Stimulated activated memory B cell treated with anti-CD40 and anti-IgM and Interleukin-4, amounts not matched to agents 10 μg/mL and 1 μg/mL and 100 μg/mL, for 72 hours (primary cell): Measurements from ENCODE around the gene HOXA11.

Experiments used
- ATAC-seq: fragments of 150-1000 bp; cut with Tn5 transposase; 2 replicates; pipeline ENCODE4 v1.10.0; 2021
- H3K27ac Mint-ChIP-seq: one replicate; pipeline ENCODE4 v1.8.0; 2022; ENCODE audit warnings: mild to moderate bottlenecking, mixed read lengths
- H3K27me3 Mint-ChIP-seq: one replicate; pipeline ENCODE4 v1.8.0; 2022; ENCODE audit warnings: mixed read lengths
- H3K36me3 Mint-ChIP-seq: one replicate; pipeline ENCODE4 v1.8.0; 2022; ENCODE audit warnings: mixed read lengths
- H3K4me1 Mint-ChIP-seq: one replicate; pipeline ENCODE4 v1.8.0; 2022; ENCODE audit warnings: mixed read lengths
- H3K4me3 Mint-ChIP-seq: one replicate; pipeline ENCODE4 v1.8.0; 2022; ENCODE audit warnings: mild to moderate bottlenecking, moderate library complexity, mixed read lengths
- H3K9me3 Mint-ChIP-seq: one replicate; pipeline ENCODE4 v1.8.0; 2022; ENCODE audit warnings: mixed read lengths

HOXA11 gene

GRCh38 chr7:27147199-27148030 is 37.6 kb downstream of the HOXA11 start, which contains the start of gene HOXA6:
Gene HOXA6, minus strand, starts transcription at chr7:27147774. Its CDS starts 25 bp downstream, at chr7:27147749.
- no peaks in the 10 kb centered on the region for H3K36me3 Mint-ChIP-seq
- H3K27ac Mint-ChIP-seq: no peak within 1 kb of the TSS
- no peaks in the 10 kb centered on the region for H3K9me3 Mint-ChIP-seq
- peaks cover 86% of the 10 kb centered on the region for H3K27me3 Mint-ChIP-seq
- ATAC-seq: no peak
- H3K4me1 Mint-ChIP-seq: peaks cover 38% of the 10 kb centered on the region
- H3K4me3 Mint-ChIP-seq: peak within 1 kb of the TSS; percentile 60

DNA sequence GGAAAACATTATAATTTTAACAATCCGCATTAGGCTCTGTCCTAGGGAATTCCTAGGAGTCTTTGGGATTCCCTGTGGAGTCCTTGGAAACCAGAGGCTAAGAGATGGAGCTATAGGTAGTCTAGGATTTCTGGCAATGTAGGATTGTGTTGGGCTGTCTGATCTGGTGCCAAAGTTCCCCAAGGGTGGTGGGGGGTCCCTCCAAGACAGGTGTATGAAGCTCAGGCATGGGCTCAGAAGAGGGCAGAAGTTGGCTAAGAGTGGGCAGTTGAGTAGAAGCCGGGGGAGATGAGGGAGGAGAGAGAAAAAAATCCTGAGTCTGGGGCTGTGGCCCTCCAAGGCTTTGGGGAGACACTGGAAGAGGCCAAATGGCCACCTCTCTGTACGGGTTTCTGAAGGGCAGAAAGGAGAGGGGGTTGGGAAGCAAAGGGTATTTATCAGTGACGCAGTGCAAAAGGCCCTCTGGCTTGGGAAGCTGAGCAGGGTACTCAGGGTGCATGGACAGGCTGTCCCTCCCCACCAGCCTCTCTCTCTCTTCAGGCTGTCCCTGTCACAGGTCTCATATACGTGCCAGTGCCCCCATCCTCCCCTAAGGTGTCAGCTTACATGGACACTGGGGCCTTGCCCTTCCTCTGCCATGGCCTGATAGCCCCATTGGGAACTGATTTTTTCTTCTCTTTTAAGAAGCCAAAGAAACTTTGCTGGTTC is 38.4 kb downstream of the HOXA11 start:
- H3K27ac Mint-ChIP-seq: no peak overlapping the region
- H3K36me3 Mint-ChIP-seq: no peaks in the 10 kb centered on the region
- H3K9me3 Mint-ChIP-seq: no peaks in the 10 kb centered on the region
- ATAC-seq: no peak
- H3K4me1 Mint-ChIP-seq: peaks cover 32% of the 10 kb centered on the region
- peaks cover 86% of the 10 kb centered on the region for H3K27me3 Mint-ChIP-seq
- no peak overlapping the region for H3K4me3 Mint-ChIP-seq

- Mint-ChIP-seq H3K9me3 (no peaks in the 10 kb centered on the region), H3K4me3 (no peak overlapping the region), H3K36me3 (no peaks in the 10 kb centered on the region), H3K27ac (no peak overlapping the region), H3K4me1 (peaks cover 25% of the 10 kb centered on the region), H3K27me3 (peaks cover 82% of the 10 kb centered on the region)
- ATAC-seq: no peak
Observed at GRCh38 chr7:27145914-27146412, 39.1 kb downstream of the HOXA11 start.

DNA sequence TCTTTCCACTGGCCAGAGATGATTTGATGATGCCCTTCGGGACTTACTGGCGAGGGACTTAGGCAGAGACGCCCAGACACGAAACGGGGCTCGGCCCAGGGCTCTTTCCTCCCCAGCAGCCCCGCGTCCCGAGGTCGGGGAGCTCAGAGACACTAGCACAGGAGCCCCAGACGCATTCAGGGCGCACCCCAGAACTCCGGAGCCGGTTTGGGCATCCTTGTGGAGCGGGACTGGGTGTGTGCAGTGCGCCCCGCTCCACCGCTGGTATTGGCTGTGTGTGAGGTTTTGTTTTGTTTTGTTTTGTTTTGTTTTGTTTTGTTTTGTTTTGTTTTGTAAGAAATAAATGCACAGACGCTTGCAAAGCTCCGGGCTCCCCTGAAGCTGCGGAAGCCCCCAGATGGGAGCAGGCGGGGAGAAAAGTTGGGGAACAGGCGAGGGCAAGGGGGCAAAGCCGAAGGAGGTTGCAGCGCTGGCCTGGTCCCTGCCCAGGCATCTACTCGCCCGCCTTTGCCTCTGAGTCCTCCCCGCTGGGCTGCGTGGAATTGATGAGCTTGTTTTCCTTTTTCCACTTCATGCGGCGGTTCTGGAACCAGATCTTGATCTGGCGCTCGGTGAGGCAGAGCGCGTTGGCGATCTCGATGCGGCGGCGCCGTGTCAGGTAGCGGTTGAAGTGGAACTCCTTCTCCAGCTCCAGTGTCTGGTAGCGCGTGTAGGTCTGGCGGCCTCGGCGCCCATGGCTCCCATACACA is 39.7 kb downstream of the HOXA11 start:
- peaks cover 77% of the 10 kb centered on the region for H3K27me3 Mint-ChIP-seq
- ATAC-seq: no peak
- H3K4me3 Mint-ChIP-seq: no peak overlapping the region
- H3K9me3 Mint-ChIP-seq: no peaks in the 10 kb centered on the region
- H3K27ac Mint-ChIP-seq: no peak overlapping the region
- H3K4me1 Mint-ChIP-seq: peaks cover 18% of the 10 kb centered on the region
- no peaks in the 10 kb centered on the region for H3K36me3 Mint-ChIP-seq

DNA sequence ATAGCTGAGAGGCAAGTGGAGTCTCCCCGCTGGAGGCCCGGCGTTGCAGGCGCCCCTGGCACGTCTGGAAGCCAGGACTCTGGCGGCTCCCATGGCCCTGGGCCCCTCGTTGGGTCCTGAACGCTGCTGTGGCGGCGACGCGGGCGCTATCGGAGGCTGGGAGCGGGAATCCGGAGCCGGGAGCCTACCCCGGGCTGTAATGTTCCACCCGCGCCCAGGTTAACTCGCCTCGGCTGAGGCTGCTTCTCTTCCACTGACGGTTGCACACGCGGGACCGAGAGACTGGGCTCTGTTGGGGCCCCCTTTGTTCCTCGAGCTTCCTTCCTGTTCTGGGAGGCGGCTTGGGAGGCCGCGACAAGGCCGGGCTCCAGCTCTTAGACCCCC is 40.3 kb downstream of the HOXA11 start:
- no peak overlapping the region for H3K27ac Mint-ChIP-seq
- no peak overlapping the region for H3K4me3 Mint-ChIP-seq
- H3K4me1 Mint-ChIP-seq: peaks cover 16% of the 10 kb centered on the region
- no peaks in the 10 kb centered on the region for H3K36me3 Mint-ChIP-seq
- H3K27me3 Mint-ChIP-seq: peaks cover 77% of the 10 kb centered on the region
- no peaks in the 10 kb centered on the region for H3K9me3 Mint-ChIP-seq
- no peak for ATAC-seq

GRCh38 chr7:27143950-27144780 is 40.9 kb downstream of the HOXA11 start:
- H3K4me3 Mint-ChIP-seq: no peak overlapping the region
- H3K27me3 Mint-ChIP-seq: peaks cover 76% of the 10 kb centered on the region
- H3K9me3 Mint-ChIP-seq: no peaks in the 10 kb centered on the region
- H3K36me3 Mint-ChIP-seq: no peaks in the 10 kb centered on the region
- ATAC-seq: no peak
- H3K27ac Mint-ChIP-seq: no peak overlapping the region
- peaks cover 16% of the 10 kb centered on the region for H3K4me1 Mint-ChIP-seq

DNA sequence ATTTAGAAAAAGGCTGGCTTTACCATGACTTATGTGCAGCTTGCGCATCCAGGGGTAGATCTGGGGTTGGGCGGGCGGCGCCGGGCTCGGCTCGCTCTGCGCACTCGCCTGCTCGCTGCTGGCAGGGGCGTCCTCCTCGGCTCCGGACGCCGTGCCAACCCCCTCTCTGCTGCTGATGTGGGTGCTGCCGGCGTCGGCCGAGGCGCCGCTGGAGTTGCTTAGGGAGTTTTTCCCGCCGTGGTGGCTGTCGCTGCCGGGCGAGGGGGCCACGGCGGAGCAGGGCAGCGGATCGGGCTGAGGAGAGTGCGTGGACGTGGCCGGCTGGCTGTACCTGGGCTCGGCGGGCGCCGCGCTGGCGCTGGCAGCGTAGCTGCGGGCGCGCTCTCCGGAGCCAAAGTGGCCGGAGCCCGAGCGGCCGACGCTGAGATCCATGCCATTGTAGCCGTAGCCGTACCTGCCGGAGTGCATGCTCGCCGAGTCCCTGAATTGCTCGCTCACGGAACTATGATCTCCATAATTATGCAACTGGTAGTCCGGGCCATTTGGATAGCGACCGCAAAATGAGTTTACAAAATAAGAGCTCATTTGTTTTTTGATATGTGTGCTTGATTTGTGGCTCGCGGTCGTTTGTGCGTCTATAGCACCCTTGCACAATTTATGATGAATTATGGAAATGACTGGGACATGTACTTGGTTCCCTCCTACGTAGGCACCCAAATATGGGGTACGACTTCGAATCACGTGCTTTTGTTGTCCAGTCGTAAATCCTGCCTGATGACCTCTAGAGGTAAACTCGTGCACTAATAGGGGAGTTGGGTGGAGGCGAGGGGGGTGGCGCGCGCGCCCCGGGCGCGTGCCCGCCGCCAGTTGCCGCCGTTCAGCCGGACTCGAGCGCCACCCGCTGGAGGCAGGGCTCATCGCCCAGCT is 41.7 kb downstream of the HOXA11 start, which contains the start of gene HOXA5:
TSS of gene HOXA5 (minus strand) at position 659 of the 927 bp plus-strand sequence. CDS start at position 585, 74 bp downstream.
- H3K9me3 Mint-ChIP-seq: no peaks in the 10 kb centered on the region
- peak within 1 kb of the TSS; percentile 58 for H3K4me3 Mint-ChIP-seq
- ATAC-seq: no peak
- no peak within 1 kb of the TSS for H3K27ac Mint-ChIP-seq
- peaks cover 13% of the 10 kb centered on the region for H3K4me1 Mint-ChIP-seq
- no peaks in the 10 kb centered on the region for H3K36me3 Mint-ChIP-seq
- H3K27me3 Mint-ChIP-seq: peaks cover 74% of the 10 kb centered on the region

- no peak for ATAC-seq
- Mint-ChIP-seq H3K36me3 (no peaks in the 10 kb centered on the region), H3K4me3 (peak overlapping the region; percentile 58)
Observed at GRCh38 chr7:27142580-27143022, 42.4 kb downstream of the HOXA11 start.

DNA sequence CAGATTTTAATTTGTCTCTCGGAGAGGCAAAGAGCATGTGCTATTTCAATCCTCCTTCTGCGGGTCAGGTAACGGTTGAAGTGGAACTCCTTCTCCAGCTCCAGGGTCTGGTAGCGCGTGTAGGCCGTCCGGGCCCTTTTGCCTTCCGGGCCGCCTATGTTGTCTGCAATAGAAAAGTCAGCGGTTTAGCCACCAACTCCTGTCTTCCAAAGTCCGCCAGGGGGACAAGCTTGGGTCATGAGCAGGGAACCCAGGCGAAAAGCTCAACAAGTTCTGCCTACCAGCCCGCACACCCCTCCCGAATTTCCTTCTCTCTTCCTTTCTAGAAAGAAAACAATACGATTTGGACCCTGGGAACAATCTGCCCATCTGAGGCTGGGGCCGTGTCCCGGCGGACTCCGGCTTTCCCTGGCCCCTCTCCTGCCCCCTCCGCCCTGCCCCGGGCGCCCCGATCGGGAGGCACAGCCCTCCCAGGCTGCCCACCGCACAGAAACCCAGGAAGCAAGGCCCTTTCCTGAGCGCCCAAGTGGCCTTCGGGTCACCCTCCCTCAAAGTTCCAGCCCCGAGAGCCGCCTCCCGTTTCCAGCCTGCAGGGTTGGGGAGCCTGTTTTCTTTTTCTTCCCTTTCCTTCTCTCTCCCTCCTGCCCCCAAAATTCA is 43.0 kb downstream of the HOXA11 start:
- peaks cover 74% of the 10 kb centered on the region for H3K27me3 Mint-ChIP-seq
- no peak for ATAC-seq
- no peak overlapping the region for H3K27ac Mint-ChIP-seq
- no peaks in the 10 kb centered on the region for H3K36me3 Mint-ChIP-seq
- H3K4me1 Mint-ChIP-seq: peaks cover 4% of the 10 kb centered on the region
- peak overlapping the region; percentile 58 for H3K4me3 Mint-ChIP-seq
- no peaks in the 10 kb centered on the region for H3K9me3 Mint-ChIP-seq

More at GRCh38 chr7:27142580-27143022, 42.4 kb downstream of the HOXA11 start:
- Mint-ChIP-seq H3K4me1 (peaks cover 8% of the 10 kb centered on the region), H3K27ac (no peak overlapping the region), H3K27me3 (peaks cover 74% of the 10 kb centered on the region), H3K9me3 (no peaks in the 10 kb centered on the region)

DNA sequence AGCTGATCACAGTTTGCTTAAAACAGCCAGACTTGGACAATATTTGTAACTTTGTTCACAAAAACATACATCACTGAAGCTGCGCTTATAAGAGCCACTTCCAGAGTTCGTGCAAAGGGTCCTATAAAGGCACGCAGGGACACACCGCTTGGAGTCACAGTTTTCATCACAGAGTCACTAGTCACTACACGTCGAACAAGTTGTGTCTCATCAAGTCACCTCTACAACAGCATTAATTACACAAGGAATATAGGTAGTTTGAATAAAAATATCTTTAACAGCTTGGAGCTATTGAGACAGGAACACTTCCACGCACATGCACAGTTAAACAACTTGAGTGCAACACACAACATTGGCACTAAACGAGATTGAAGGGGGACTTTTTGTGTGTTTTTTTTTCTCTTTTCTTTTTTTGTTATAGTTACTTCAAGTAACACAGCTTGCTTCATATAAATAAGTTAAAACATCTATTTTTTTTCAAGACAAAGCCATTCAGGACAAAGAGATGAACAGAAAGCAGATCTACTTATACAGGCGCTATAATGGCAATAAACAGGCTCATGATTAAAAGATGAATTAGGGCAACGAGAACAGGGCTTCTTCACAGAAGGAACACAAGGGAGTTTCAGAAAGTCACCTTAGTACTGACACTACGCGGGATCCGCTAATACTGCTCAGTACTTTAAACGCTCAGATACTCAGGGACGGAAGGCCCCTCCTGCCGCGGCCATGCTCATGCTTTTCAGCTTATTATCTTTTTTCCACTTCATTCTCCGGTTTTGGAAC is 43.7 kb downstream of the HOXA11 start:
- no peak overlapping the region for H3K27ac Mint-ChIP-seq
- ATAC-seq: no peak
- H3K36me3 Mint-ChIP-seq: no peaks in the 10 kb centered on the region
- no peaks in the 10 kb centered on the region for H3K9me3 Mint-ChIP-seq
- H3K27me3 Mint-ChIP-seq: peaks cover 72% of the 10 kb centered on the region
- no peak overlapping the region for H3K4me3 Mint-ChIP-seq
- peaks cover 4% of the 10 kb centered on the region for H3K4me1 Mint-ChIP-seq

GRCh38 chr7:27140126-27140857 is 44.7 kb downstream of the HOXA11 start:
- H3K4me3 Mint-ChIP-seq: no peak overlapping the region
- H3K9me3 Mint-ChIP-seq: no peaks in the 10 kb centered on the region
- no peak overlapping the region for H3K27ac Mint-ChIP-seq
- H3K4me1 Mint-ChIP-seq: peaks cover 4% of the 10 kb centered on the region
- ATAC-seq: no peak
- peaks cover 69% of the 10 kb centered on the region for H3K27me3 Mint-ChIP-seq
- H3K36me3 Mint-ChIP-seq: no peaks in the 10 kb centered on the region
